ENCODE data around the gene GRAP2. TPM values are rescaled to one million over a fixed set of nuclear protein-coding genes. Genes with fewer than 3 reads are reported as not detected.

Gene GRAP2
- total and polyA plus RNA-seq, 2 donors (not counting 1 experiment from before 2014, with no cell fraction given): 13.5 to 26.4 TPM

DNA sequence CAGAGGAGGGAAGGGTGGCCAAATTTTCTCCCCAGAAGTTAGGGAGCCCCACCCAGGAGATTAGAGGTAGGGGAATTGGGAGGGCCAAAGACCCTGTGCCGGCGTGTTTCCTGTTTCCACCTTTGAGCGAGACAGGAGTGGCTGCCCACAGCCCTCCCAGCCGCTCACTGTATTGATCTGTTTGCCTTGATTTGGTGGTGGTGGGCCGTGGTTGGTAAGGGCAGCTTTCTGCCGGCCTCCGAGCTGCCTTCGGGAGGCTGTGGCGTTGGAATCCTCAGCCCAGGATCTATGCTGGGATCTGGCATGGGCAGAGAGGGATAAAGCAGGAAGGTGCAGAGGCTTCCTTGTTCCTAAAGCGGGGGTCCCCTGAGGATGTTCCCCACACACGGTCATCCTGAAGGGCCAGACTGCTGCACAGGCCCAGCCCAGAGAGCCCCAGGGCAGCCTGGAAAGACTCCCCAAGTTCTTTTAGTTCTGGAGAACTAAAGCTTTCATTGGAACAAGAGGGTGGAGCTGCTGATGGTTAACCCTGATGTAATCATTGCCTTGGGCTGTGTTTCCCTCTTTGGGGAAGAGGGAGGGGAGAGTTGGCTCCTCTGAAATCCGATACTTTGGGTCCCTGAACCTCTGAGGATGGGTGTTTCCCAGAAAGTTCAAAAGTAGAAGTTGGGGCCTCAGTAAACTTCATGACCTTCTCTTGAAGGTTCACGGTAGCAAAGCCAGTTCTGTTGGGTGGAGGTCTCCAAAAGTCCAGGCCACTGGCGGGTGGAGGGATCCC is 101.1 kb downstream of the GRAP2 start:
- Histone ChIP-seq H3K4me2 (replicated peaks; ENCODE audit: low read depth, low read length, poor library complexity, severe bottlenecking) (no peak overlapping the region), H2AFZ (ENCODE audit: insufficient read depth, low read depth, low read length, poor library complexity, severe bottlenecking) (no peak overlapping the region), H3K79me2 (ENCODE audit: control insufficient read depth, insufficient read depth, low read length) (no peaks in the 10 kb centered on the region), H3K36me3 (replicated peaks in 1 of 2; ENCODE audit: control extremely low read depth in 1 of 2, control insufficient read depth in 1 of 2, extremely low read depth in 1 of 2, insufficient read depth in 2 of 2, low read length in 1 of 2) (no peaks in the 10 kb centered on the region), H3K27me3 (replicated peaks in 1 of 4; ENCODE audit: control extremely low read depth in 1 of 4, control insufficient read depth in 3 of 4, insufficient read depth in 4 of 4, low read length in 3 of 4) (peaks cover 0 to 18% (median 0%) of the 10 kb centered on the region in 4 experiments), H3K27ac (ENCODE audit: low read length in 2 of 2) (no peak overlapping the region), H3K9ac (ENCODE audit: low read length) (no peak overlapping the region), H3K4me1 (ENCODE audit: control insufficient read depth in 2 of 2, insufficient read depth in 2 of 2, low read length in 2 of 2) (no peaks in the 10 kb centered on the region), H3K9me3 (ENCODE audit: control extremely low read depth in 1 of 3, control insufficient read depth in 2 of 3, insufficient read depth in 1 of 3, low read length in 2 of 3) (no peaks in the 10 kb centered on the region), H3K4me3 (ENCODE audit: control extremely low read depth in 1 of 5, extremely low read depth in 1 of 5, insufficient read depth in 1 of 5, low read depth in 2 of 5, low read length in 4 of 5) (no peak overlapping the region), H4K20me1 (ENCODE audit: control insufficient read depth, insufficient read depth, low read length, poor library complexity, severe bottlenecking) (no peaks in the 10 kb centered on the region)
- 80% methylated on average over 11 of the region's 14 CpGs for WGBS (ENCODE audit: insufficient coverage)
- intact Hi-C loops (cut with micrococcal nuclease): no loop called here
- no peak overlapping the region for H3K4me3 Mint-ChIP-seq
- TF ChIP-seq, protein P1, sequence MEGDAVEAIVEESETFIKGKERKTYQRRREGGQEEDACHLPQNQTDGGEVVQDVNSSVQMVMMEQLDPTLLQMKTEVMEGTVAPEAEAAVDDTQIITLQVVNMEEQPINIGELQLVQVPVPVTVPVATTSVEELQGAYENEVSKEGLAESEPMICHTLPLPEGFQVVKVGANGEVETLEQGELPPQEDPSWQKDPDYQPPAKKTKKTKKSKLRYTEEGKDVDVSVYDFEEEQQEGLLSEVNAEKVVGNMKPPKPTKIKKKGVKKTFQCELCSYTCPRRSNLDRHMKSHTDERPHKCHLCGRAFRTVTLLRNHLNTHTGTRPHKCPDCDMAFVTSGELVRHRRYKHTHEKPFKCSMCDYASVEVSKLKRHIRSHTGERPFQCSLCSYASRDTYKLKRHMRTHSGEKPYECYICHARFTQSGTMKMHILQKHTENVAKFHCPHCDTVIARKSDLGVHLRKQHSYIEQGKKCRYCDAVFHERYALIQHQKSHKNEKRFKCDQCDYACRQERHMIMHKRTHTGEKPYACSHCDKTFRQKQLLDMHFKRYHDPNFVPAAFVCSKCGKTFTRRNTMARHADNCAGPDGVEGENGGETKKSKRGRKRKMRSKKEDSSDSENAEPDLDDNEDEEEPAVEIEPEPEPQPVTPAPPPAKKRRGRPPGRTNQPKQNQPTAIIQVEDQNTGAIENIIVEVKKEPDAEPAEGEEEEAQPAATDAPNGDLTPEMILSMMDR (IDR thresholded peaks at IDR 0.05): no peak
- TF ChIP-seq EZH2 (IDR thresholded peaks at IDR 0.05; ENCODE audit: borderline replicate concordance, insufficient read depth, low read depth, low read length, poor library complexity, severe bottlenecking): no peak
- POLR2A ChIA-PET: interaction anchor here (0.6 to 0.7 kb wide), 2 partner anchors 225 to 597 kb away, joined by 3 to 4 read pairs; no protein-coding TSS in a partner anchor
- no peaks in the 10 kb centered on the region for H3K9me3 Mint-ChIP-seq (ENCODE audit: insufficient read depth)
- ATAC-seq (ENCODE audit: low read depth) (no peak), DNase-seq (no peak)
- CTCF ChIA-PET: interaction anchor here (0.6 to 2.6 kb wide), 4 partner anchors 8 to 367 kb away, joined by 3 to 9 read pairs (median 4); no protein-coding TSS in a partner anchor
- no peak overlapping the region for H3K27ac Mint-ChIP-seq
- H3K27me3 Mint-ChIP-seq: peaks cover 39% of the 10 kb centered on the region
- no peaks in the 10 kb centered on the region for H3K4me1 Mint-ChIP-seq
